CD4-positive, alpha-beta memory T cell (primary cell): ENCODE measurements around the gene IL32. TPM values are rescaled to one million over a fixed set of nuclear protein-coding genes. Genes with fewer than 3 reads are reported as not detected.
A peak's percentile ranks its signal among the peaks of the same experiment; 100 is the strongest.
"Not testable (repeated sequence)": the region's sequence is repeated elsewhere in the genome, so short reads cannot be mapped to it uniquely, and the experiment has no call there.

Experiments used
- CTCF ChIA-PET: fragments of 350-600 bp; sonication (Branson Sonifier 250); formaldehyde crosslinking; loops from one replicate; lab custom pipeline; 2021; ENCODE audit warnings: inconsistent platforms; ENCODE audit not compliant: partially characterized antibody; lab: Charles Lee
- POLR2A ChIA-PET: fragments of 350-600 bp; sonication (Branson Sonifier 250); formaldehyde crosslinking; loops from one replicate; lab custom pipeline; 2021; ENCODE audit not compliant: partially characterized antibody; lab: Charles Lee
- DNase-seq, 5 donors: peaks; one replicate each; pipeline versions ENCODE4 v3.0.0 to v3.0.0-alpha.2; 2020 to 2022; ENCODE audit warnings: mixed read lengths in 1 of 5
- H3K27ac ChIP-seq: one replicate; pipeline ENCODE4 v1.7.0; 2013; ENCODE audit warnings: low read depth, low read length
- H3K27me3 ChIP-seq: 2 replicates; pipeline ENCODE4 v1.7.0; 2013; ENCODE audit warnings: mild to moderate bottlenecking, low read length, moderate library complexity; ENCODE audit not compliant: insufficient read depth
- H3K36me3 ChIP-seq: 2 replicates; pipeline ENCODE4 v1.7.0; 2013; ENCODE audit warnings: mild to moderate bottlenecking, low read length, moderate library complexity; ENCODE audit not compliant: insufficient read depth
- H3K4me1 ChIP-seq: 2 replicates; pipeline ENCODE4 v1.7.0; 2013; ENCODE audit warnings: mild to moderate bottlenecking, low read length, moderate library complexity; ENCODE audit not compliant: insufficient read depth
- H3K4me3 ChIP-seq, 2 donors: one replicate each; pipeline ENCODE4 v1.7.0; 2013; ENCODE audit warnings: low read length in 2 of 2, mild to moderate bottlenecking in 1 of 2
- H3K9me3 ChIP-seq, 2 donors: one replicate each; pipeline ENCODE4 v1.7.0; 2013; ENCODE audit warnings: low read length in 2 of 2, control low read depth in 1 of 2; ENCODE audit not compliant: control insufficient read depth in 1 of 2
- H3K27ac Mint-ChIP-seq, 7 donors: one replicate each; pipeline ENCODE4 v1.8.0; 2020 to 2021; ENCODE audit warnings: mixed read lengths in 7 of 7, mild to moderate bottlenecking in 6 of 7, inconsistent platforms in 3 of 7, moderate library complexity in 3 of 7
- H3K27me3 Mint-ChIP-seq, 2 donors: one replicate each; pipeline ENCODE4 v1.8.0; 2020 to 2021; ENCODE audit warnings: mixed read lengths in 2 of 2
- H3K36me3 Mint-ChIP-seq, 2 donors: one replicate each; pipeline ENCODE4 v1.8.0; 2020 to 2021; ENCODE audit warnings: mixed read lengths in 2 of 2, inconsistent platforms in 1 of 2, mild to moderate bottlenecking in 1 of 2
- H3K4me1 Mint-ChIP-seq, 4 donors: one replicate each; pipeline ENCODE4 v1.8.0; 2020 to 2021; ENCODE audit warnings: mixed read lengths in 4 of 4, mild to moderate bottlenecking in 1 of 4
- H3K4me3 Mint-ChIP-seq, 8 donors: one replicate each; pipeline ENCODE4 v1.8.0; 2020 to 2021; ENCODE audit warnings: mixed read lengths in 8 of 8, mild to moderate bottlenecking in 7 of 8, moderate library complexity in 6 of 8, inconsistent platforms in 3 of 8
- H3K9me3 Mint-ChIP-seq, 8 donors: one replicate each; pipeline ENCODE4 v1.8.0; 2020 to 2021; ENCODE audit warnings: mixed read lengths in 8 of 8, mild to moderate bottlenecking in 5 of 8, inconsistent platforms in 3 of 8, moderate library complexity in 1 of 8
- intact Hi-C: fragments of 100-400 bp; cut with micrococcal nuclease; formaldehyde crosslinking; loops from one replicate; pipeline ENCODE4 v1.15.1; 2023
- polyA plus RNA-seq, 2 donors: library from polyadenylated mRNA; unstranded; fragments of 300-500 nt; fragmentation: Illumina TruSeq; gene quantifications; one replicate each; pipeline ENCODE4 v1.2.3, GENCODE V29; 2021
- total RNA-seq, 2 experiments: library from RNA; stranded (reverse); gene quantifications; one replicate each; pipeline ENCODE4 v1.2.3, GENCODE V29; 2021

Gene IL32
- total and polyA plus RNA-seq, 4 experiments from 2014 or later: 752 to 3,174 (median 1,961) TPM

GRCh38 chr16:3074860-3075522, 9.6 kb downstream of the IL32 start:
- Mint-ChIP-seq H3K4me1 (peaks cover 69 to 98% (median 85%) of the 10 kb centered on the region in 4 donors), H3K9me3 (peaks cover 0 to 2% (median 0%) of the 10 kb centered on the region in 8 donors), H3K27me3 (no peaks in the 10 kb centered on the region), H3K27ac (peak overlapping the region; percentile 91 to 99 (median 97)), H3K4me3 (peak overlapping the region; percentile 74 to 87 (median 83)), H3K36me3 (peaks cover 3 to 16% of the 10 kb centered on the region in 2 donors)
- no peaks in the 10 kb centered on the region for H3K36me3 ChIP-seq
- DNase-seq: peak; percentile 90 to 96 (median 91)
- peak overlapping the region; percentile 4 to 29 for H3K4me3 ChIP-seq
- ChIA-PET POLR2A (interaction anchor here (0.8 to 11.4 kb wide), 31 partner anchors 8 to 1400 kb away, joined by 3 to 217 read pairs (median 6); partner anchors contain the start of genes HCFC1R1, IL32, THOC6 and ZNF174), CTCF (interaction anchor here (0.7 to 8.2 kb wide), 18 partner anchors 10 to 578 kb away, joined by 3 to 78 read pairs (median 4); partner anchors contain the start of genes IL32, TNFRSF12A, ZNF213 and ZSCAN10)
- intact Hi-C loops: loop anchor here (1.0 to 2.0 kb wide), 3 partner anchors 10 to 31 kb away; partner anchors contain the start of gene IL32
- peak overlapping the region; percentile 77 for H3K27ac ChIP-seq
- no peaks in the 10 kb centered on the region for H3K27me3 ChIP-seq
- H3K9me3 ChIP-seq: no peaks in the 10 kb centered on the region
- peaks cover 98% of the 10 kb centered on the region for H3K4me1 ChIP-seq

- no peaks in the 10 kb centered on the region for H3K27me3 Mint-ChIP-seq
- ChIA-PET POLR2A (interaction anchor here (0.6 to 11.4 kb wide), 27 partner anchors 9 to 381 kb away, joined by 3 to 217 read pairs (median 7); partner anchors contain the start of genes HCFC1R1, IL32, THOC6 and ZNF174), CTCF (interaction anchor here (1.2 to 8.2 kb wide), 14 partner anchors 10 to 85 kb away, joined by 3 to 78 read pairs (median 12); partner anchors contain the start of genes IL32, TNFRSF12A and ZSCAN10)
- intact Hi-C loops: loop anchor here (1.0 to 2.0 kb wide), 3 partner anchors 10 to 31 kb away; partner anchors contain the start of gene IL32
- Histone ChIP-seq H3K4me3 (peak overlapping the region; percentile 4 to 29), H3K27me3 (no peaks in the 10 kb centered on the region), H3K36me3 (no peaks in the 10 kb centered on the region), H3K4me1 (peaks cover 98% of the 10 kb centered on the region), H3K27ac (peak overlapping the region; percentile 77), H3K9me3 (no peaks in the 10 kb centered on the region)
- peak overlapping the region; percentile 74 to 87 (median 83) for H3K4me3 Mint-ChIP-seq
- peaks cover 0 to 11% of the 10 kb centered on the region in 2 donors for H3K36me3 Mint-ChIP-seq
- H3K4me1 Mint-ChIP-seq: peaks cover 66 to 97% (median 84%) of the 10 kb centered on the region in 4 donors
- H3K9me3 Mint-ChIP-seq: peaks cover 0 to 2% (median 0%) of the 10 kb centered on the region in 8 donors
- DNase-seq: peak in 1 of 5 donors; percentile 26
- H3K27ac Mint-ChIP-seq: peak overlapping the region; percentile 91 to 99 (median 97)
Measured at GRCh38 chr16:3075523-3075915, 10.1 kb downstream of the IL32 start.

- Histone ChIP-seq H3K4me3 (peak overlapping the region in 1 of 2 donors; percentile 52), H3K27ac (peak overlapping the region; percentile 77), H3K4me1 (peaks cover 98% of the 10 kb centered on the region)
- intact Hi-C loops: loop anchor here (1.0 to 2.0 kb wide), 3 partner anchors 11 to 30 kb away; partner anchors contain the start of gene IL32
- H3K36me3 ChIP-seq, H3K9me3 Mint-ChIP-seq, H3K27me3 ChIP-seq, H3K9me3 ChIP-seq, H3K27me3 Mint-ChIP-seq, DNase-seq: not testable (repeated sequence)
- H3K36me3 Mint-ChIP-seq: peaks cover 2 to 13% of the 10 kb centered on the region in 2 donors
- H3K27ac Mint-ChIP-seq: peak overlapping the region; percentile 91 to 99 (median 97)
- ChIA-PET POLR2A (interaction anchor here (0.6 to 11.4 kb wide), 19 partner anchors 9 to 380 kb away, joined by 3 to 217 read pairs (median 12); partner anchors contain the start of genes IL32, ZNF174, ZNF213 and ZSCAN10), CTCF (interaction anchor here (1.0 to 8.2 kb wide), 13 partner anchors 9 to 85 kb away, joined by 3 to 78 read pairs (median 13); partner anchors contain the start of genes IL32 and ZSCAN10)
- H3K4me3 Mint-ChIP-seq: peak overlapping the region; percentile 80 to 94 (median 83)
- H3K4me1 Mint-ChIP-seq: peaks cover 68 to 97% (median 83%) of the 10 kb centered on the region in 4 donors
Measured at GRCh38 chr16:3075946-3076345, 10.5 kb downstream of the IL32 start.

- H3K27ac ChIP-seq: peak overlapping the region; percentile 77
- H3K9me3 Mint-ChIP-seq: peaks cover 0 to 6% (median 0%) of the 10 kb centered on the region in 8 donors
- CTCF ChIA-PET: interaction anchor here (1.0 to 8.2 kb wide), 15 partner anchors 10 to 53 kb away, joined by 3 to 78 read pairs (median 11); partner anchors contain the start of genes IL32 and ZSCAN10
Measured at GRCh38 chr16:3076577-3076976, 11.1 kb downstream of the IL32 start.

GRCh38 chr16:3080024-3080423, 14.6 kb downstream of the IL32 start:
- Histone ChIP-seq H3K4me1 (peaks cover 65% of the 10 kb centered on the region), H3K27ac (no peak overlapping the region), H3K4me3 (no peak overlapping the region), H3K27me3 (no peaks in the 10 kb centered on the region), H3K9me3 (no peaks in the 10 kb centered on the region), H3K36me3 (no peaks in the 10 kb centered on the region)
- no peaks in the 10 kb centered on the region for H3K27me3 Mint-ChIP-seq
- no peak for DNase-seq
- POLR2A ChIA-PET: interaction anchor here (1.4 to 11.4 kb wide), 3 partner anchors 13 to 21 kb away, joined by 7 to 217 read pairs (median 8); partner anchors contain the start of genes IL32 and ZSCAN10
- H3K27ac Mint-ChIP-seq: peak overlapping the region; percentile 64 to 93 (median 91)
- H3K9me3 Mint-ChIP-seq: peaks cover 0 to 6% (median 0%) of the 10 kb centered on the region in 8 donors
- peak overlapping the region in 5 of 8 donors; percentile 2 to 49 (median 38) for H3K4me3 Mint-ChIP-seq
- intact Hi-C loops: no loop called here
- H3K36me3 Mint-ChIP-seq: peaks cover 5 to 14% of the 10 kb centered on the region in 2 donors
- peaks cover 49 to 94% (median 70%) of the 10 kb centered on the region in 4 donors for H3K4me1 Mint-ChIP-seq
- CTCF ChIA-PET: interaction anchor here (1.3 to 8.2 kb wide), 7 partner anchors 14 to 49 kb away, joined by 5 to 78 read pairs (median 7); partner anchors contain the start of genes IL32 and ZSCAN10

More at GRCh38 chr16:3076577-3076976, 11.1 kb downstream of the IL32 start:
- Histone ChIP-seq H3K27me3 (no peaks in the 10 kb centered on the region), H3K36me3 (no peaks in the 10 kb centered on the region), H3K9me3 (no peaks in the 10 kb centered on the region), H3K4me1 (peaks cover 97% of the 10 kb centered on the region), H3K4me3 (peak overlapping the region in 1 of 2 donors; percentile 52)
- Mint-ChIP-seq H3K4me3 (peak overlapping the region; percentile 75 to 94 (median 82)), H3K27ac (peak overlapping the region; percentile 91 to 99 (median 97)), H3K27me3 (no peaks in the 10 kb centered on the region), H3K4me1 (peaks cover 66 to 97% (median 82%) of the 10 kb centered on the region in 4 donors), H3K36me3 (peaks cover 5 to 14% of the 10 kb centered on the region in 2 donors)
- intact Hi-C loops: no loop called here
- POLR2A ChIA-PET: interaction anchor here (1.0 to 11.4 kb wide), 17 partner anchors 10 to 207 kb away, joined by 3 to 217 read pairs (median 14); partner anchors contain the start of genes IL32, ZNF213, ZNF263 and ZSCAN10
- peak in 1 of 5 donors; percentile 31 for DNase-seq

- H3K9me3 ChIP-seq, H3K36me3 ChIP-seq, CTCF ChIA-PET, DNase-seq, H3K4me3 ChIP-seq, H3K27me3 ChIP-seq, H3K9me3 Mint-ChIP-seq, H3K27ac ChIP-seq, H3K27me3 Mint-ChIP-seq, intact Hi-C loops: not testable (repeated sequence)
- Mint-ChIP-seq H3K4me3 (peak overlapping the region in 1 of 8 donors; percentile 20), H3K36me3 (peaks cover 5 to 14% of the 10 kb centered on the region in 2 donors), H3K4me1 (peaks cover 39 to 87% (median 60%) of the 10 kb centered on the region in 4 donors), H3K27ac (peak overlapping the region in 2 of 7 donors; percentile 68 to 84)
- POLR2A ChIA-PET: interaction anchor here (0.9 to 11.4 kb wide), 2 partner anchors 14 to 15 kb away, joined by 3 to 217 read pairs; partner anchors contain the start of gene IL32
- peaks cover 56% of the 10 kb centered on the region for H3K4me1 ChIP-seq
Measured at GRCh38 chr16:3081957-3082356, 16.5 kb downstream of the IL32 start.
